Ascending aorta (tissue), 2 donors: ENCODE data around the gene GSN. TPM values are rescaled to one million over a fixed set of nuclear protein-coding genes. Genes with fewer than 3 reads are reported as not detected.

Experiments
- DNase-seq, 2 donors: peaks; one replicate each; pipeline ENCODE4 v3.0.0-alpha.2; 2019; ENCODE audit warnings: low spot score in 2 of 2
- H3K27ac ChIP-seq, 2 donors: fragments of 200-600 bp; sonication (generic); one replicate each; pipeline ENCODE4 v1.5.1; 2016 to 2017; ENCODE audit warnings: mild to moderate bottlenecking in 1 of 2
- H3K27me3 ChIP-seq: fragments of 200-600 bp; sonication (generic); one replicate; pipeline ENCODE4 v1.5.1; 2017
- H3K36me3 ChIP-seq, 2 donors: fragments of 200-600 bp; sonication (generic); one replicate each; pipeline ENCODE4 v1.5.1; 2016
- H3K4me1 ChIP-seq, 2 donors: fragments of 200-600 bp; sonication (generic); one replicate each; pipeline ENCODE4 v1.5.1; 2016 to 2017; ENCODE audit warnings: mild to moderate bottlenecking in 1 of 2
- H3K4me3 ChIP-seq, 2 donors: fragments of 200-600 bp; sonication (generic); one replicate each; pipeline ENCODE4 v1.5.1; 2016 to 2017; ENCODE audit warnings: mild to moderate bottlenecking in 1 of 2
- H3K9me3 ChIP-seq, 2 donors: fragments of 200-600 bp; sonication (generic); one replicate each; pipeline ENCODE4 v1.5.1; 2016
- CTCF ChIP-seq, 3 experiments: fragments of 200-600 bp in 2 of 3; fragments of 450-650 bp in 1 of 3; sonication (generic) in 2 of 3; IDR thresholded peaks; one replicate each; pipeline ENCODE4 v1.5.1; 2016 to 2019; ENCODE audit warnings: antibody characterized with exemption in 3 of 3, mild to moderate bottlenecking in 1 of 3, moderate library complexity in 1 of 3
- intact Hi-C: fragments of 100-400 bp; cut with DNase I; formaldehyde crosslinking; loops from one replicate; pipeline ENCODE4 v1.15.1; 2023
- total RNA-seq: library from RNA; depleted of rRNA; stranded (reverse); fragments of >200 nt; gene quantifications from one replicate; pipeline ENCODE4 v1.1.0, GENCODE V29; 2016

GSN gene
- total RNA-seq, 1 donor from 2014 or later, result 3,012 TPM

- intact Hi-C loops, result loop anchor here (2.0 kb wide), 1 partner anchor 15 kb away; no protein-coding TSS in a partner anchor
- Histone ChIP-seq H3K4me1 (peaks cover 0 to 15% of the 10 kb centered on the region in 2 donors), H3K27me3 (no peaks in the 10 kb centered on the region), H3K36me3 (peaks cover 91 to 98% of the 10 kb centered on the region in 2 donors), H3K9me3 (no peaks in the 10 kb centered on the region), H3K4me3 (no peak overlapping the region), H3K27ac (peak overlapping the region; percentile 41 to 55)
- TF ChIP-seq CTCF (IDR thresholded peaks at IDR 0.05), result no peak
- no peak for DNase-seq
These were observed 45.6 kb downstream of the GSN start for GRCh38 chr9:121313458-121314152.

- no peak for TF ChIP-seq CTCF (IDR thresholded peaks at IDR 0.05)
- peaks cover 4 to 32% of the 10 kb centered on the region in 2 donors for H3K4me1 ChIP-seq
- no peak overlapping the region for H3K4me3 ChIP-seq
- H3K36me3 ChIP-seq, result peaks cover 90 to 92% of the 10 kb centered on the region in 2 donors
- H3K27me3 ChIP-seq, result no peaks in the 10 kb centered on the region
- H3K9me3 ChIP-seq, result no peaks in the 10 kb centered on the region
- no peak for DNase-seq
- H3K27ac ChIP-seq, result peak overlapping the region; percentile 98 to 99
- intact Hi-C loops, result no loop called here
These were observed 48.4 kb downstream of the GSN start for GRCh38 chr9:121316378-121316777.

GRCh38 chr9:121316852-121317373, 49.0 kb downstream of the GSN start:
- H3K4me3 ChIP-seq, result no peak overlapping the region
- no peaks in the 10 kb centered on the region for H3K9me3 ChIP-seq
- peaks cover 90 to 92% of the 10 kb centered on the region in 2 donors for H3K36me3 ChIP-seq
- DNase-seq, result no peak
- no peaks in the 10 kb centered on the region for H3K27me3 ChIP-seq
- peak overlapping the region; percentile 98 to 99 for H3K27ac ChIP-seq
- peaks cover 4 to 37% of the 10 kb centered on the region in 2 donors for H3K4me1 ChIP-seq
- intact Hi-C loops, result loop anchor here (1.0 kb wide), 1 partner anchor 59 kb away; no protein-coding TSS in a partner anchor
- no peak for TF ChIP-seq CTCF (IDR thresholded peaks at IDR 0.05)

GRCh38 chr9:121317737-121318630, 50.0 kb downstream of the GSN start:
- Histone ChIP-seq H3K36me3 (peaks cover 89 to 90% of the 10 kb centered on the region in 2 donors), H3K27me3 (no peaks in the 10 kb centered on the region), H3K9me3 (no peaks in the 10 kb centered on the region), H3K4me1 (peaks cover 4 to 47% of the 10 kb centered on the region in 2 donors), H3K4me3 (no peak overlapping the region), H3K27ac (peak overlapping the region; percentile 98 to 99)
- intact Hi-C loops, result loop anchor here (1.0 to 2.0 kb wide), 2 partner anchors 58 to 105 kb away; no protein-coding TSS in a partner anchor
- DNase-seq, result peak in 1 of 2 donors; percentile 83
- TF ChIP-seq CTCF (IDR thresholded peaks at IDR 0.05), result no peak

GRCh38 chr9:121318631-121319382, 50.8 kb downstream of the GSN start:
- Histone ChIP-seq H3K4me1 (peaks cover 4 to 54% of the 10 kb centered on the region in 2 donors), H3K27ac (peak overlapping the region; percentile 98 to 99), H3K27me3 (no peaks in the 10 kb centered on the region), H3K4me3 (no peak overlapping the region), H3K36me3 (peaks cover 87 to 89% of the 10 kb centered on the region in 2 donors), H3K9me3 (no peaks in the 10 kb centered on the region)
- peak in 1 of 2 donors; percentile 67 for DNase-seq
- intact Hi-C loops, result loop anchor here (1.0 to 2.0 kb wide), 2 partner anchors 81 to 106 kb away; no protein-coding TSS in a partner anchor
- no peak for TF ChIP-seq CTCF (IDR thresholded peaks at IDR 0.05)
